Measurements from ENCODE around the gene POLD4. TPM values are rescaled to one million over a fixed set of nuclear protein-coding genes. Genes with fewer than 3 reads are reported as not detected.

Gene POLD4
- total RNA-seq, 1 donor, result 59.4 TPM

- Histone ChIP-seq H2AFZ (ENCODE audit: low read length) (no peak overlapping the region), H3K79me2 (ENCODE audit: insufficient read depth, low read length) (peaks cover 40% of the 10 kb centered on the region), H3K36me3 (ENCODE audit: insufficient read depth, low read length) (no peaks in the 10 kb centered on the region), H3K4me3 (ENCODE audit: insufficient read depth, low read length) (peak overlapping the region; percentile 85), H4K20me1 (ENCODE audit: insufficient read depth, low read length) (peaks cover 29% of the 10 kb centered on the region), H3K9me3 (ENCODE audit: low read depth, low read length) (no peaks in the 10 kb centered on the region), H3K27ac (ENCODE audit: low read depth, low read length) (peak overlapping the region; percentile 98), H3K4me2 (ENCODE audit: insufficient read depth, low read length) (peak overlapping the region; percentile 84), H3K4me1 (ENCODE audit: insufficient read depth, low read length) (peaks cover 55% of the 10 kb centered on the region), H3K27me3 (ENCODE audit: insufficient read depth, low read length) (no peaks in the 10 kb centered on the region)
- TF ChIP-seq, protein P1, sequence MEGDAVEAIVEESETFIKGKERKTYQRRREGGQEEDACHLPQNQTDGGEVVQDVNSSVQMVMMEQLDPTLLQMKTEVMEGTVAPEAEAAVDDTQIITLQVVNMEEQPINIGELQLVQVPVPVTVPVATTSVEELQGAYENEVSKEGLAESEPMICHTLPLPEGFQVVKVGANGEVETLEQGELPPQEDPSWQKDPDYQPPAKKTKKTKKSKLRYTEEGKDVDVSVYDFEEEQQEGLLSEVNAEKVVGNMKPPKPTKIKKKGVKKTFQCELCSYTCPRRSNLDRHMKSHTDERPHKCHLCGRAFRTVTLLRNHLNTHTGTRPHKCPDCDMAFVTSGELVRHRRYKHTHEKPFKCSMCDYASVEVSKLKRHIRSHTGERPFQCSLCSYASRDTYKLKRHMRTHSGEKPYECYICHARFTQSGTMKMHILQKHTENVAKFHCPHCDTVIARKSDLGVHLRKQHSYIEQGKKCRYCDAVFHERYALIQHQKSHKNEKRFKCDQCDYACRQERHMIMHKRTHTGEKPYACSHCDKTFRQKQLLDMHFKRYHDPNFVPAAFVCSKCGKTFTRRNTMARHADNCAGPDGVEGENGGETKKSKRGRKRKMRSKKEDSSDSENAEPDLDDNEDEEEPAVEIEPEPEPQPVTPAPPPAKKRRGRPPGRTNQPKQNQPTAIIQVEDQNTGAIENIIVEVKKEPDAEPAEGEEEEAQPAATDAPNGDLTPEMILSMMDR (IDR thresholded peaks at IDR 0.05; ENCODE audit: extremely low read depth, low read depth, low read length), result peak; percentile 35
- DNase-seq (ENCODE audit: insufficient read length, low spot score, missing footprints), result peak; percentile 99
Observed at GRCh38 chr11:67373648-67374570, 20.6 kb upstream of the POLD4 start.

GRCh38 chr11:67372993-67373647 lies 19.8 kb upstream of the POLD4 start, which contains the start of gene CLCF1:
Gene CLCF1 (minus strand): TSS chr11:67373598. CDS start chr11:67373539, 59 bp downstream.
- Histone ChIP-seq H3K9me3 (ENCODE audit: low read depth, low read length) (no peaks in the 10 kb centered on the region), H2AFZ (ENCODE audit: low read length) (no peak within 1 kb of the TSS), H3K27me3 (ENCODE audit: insufficient read depth, low read length) (no peaks in the 10 kb centered on the region), H3K4me2 (ENCODE audit: insufficient read depth, low read length) (peak within 1 kb of the TSS; percentile 84), H3K27ac (ENCODE audit: low read depth, low read length) (peak within 1 kb of the TSS; percentile 98), H3K4me3 (ENCODE audit: insufficient read depth, low read length) (peak within 1 kb of the TSS; percentile 85), H3K36me3 (ENCODE audit: insufficient read depth, low read length) (no peaks in the 10 kb centered on the region), H4K20me1 (ENCODE audit: insufficient read depth, low read length) (peaks cover 35% of the 10 kb centered on the region), H3K79me2 (ENCODE audit: insufficient read depth, low read length) (peaks cover 48% of the 10 kb centered on the region), H3K4me1 (ENCODE audit: insufficient read depth, low read length) (peaks cover 60% of the 10 kb centered on the region)
- peak; percentile 97 for DNase-seq (ENCODE audit: insufficient read length, low spot score, missing footprints)
- TF ChIP-seq, protein P1 (IDR thresholded peaks at IDR 0.05; ENCODE audit: extremely low read depth, low read depth, low read length), result no peak

- Histone ChIP-seq H3K9me3 (ENCODE audit: low read depth, low read length) (no peaks in the 10 kb centered on the region), H3K36me3 (ENCODE audit: insufficient read depth, low read length) (no peaks in the 10 kb centered on the region), H3K79me2 (ENCODE audit: insufficient read depth, low read length) (peaks cover 54% of the 10 kb centered on the region), H3K4me1 (ENCODE audit: insufficient read depth, low read length) (peaks cover 67% of the 10 kb centered on the region), H3K4me2 (ENCODE audit: insufficient read depth, low read length) (peak overlapping the region; percentile 88), H3K27me3 (ENCODE audit: insufficient read depth, low read length) (no peaks in the 10 kb centered on the region), H3K27ac (ENCODE audit: low read depth, low read length) (peak overlapping the region; percentile 98), H4K20me1 (ENCODE audit: insufficient read depth, low read length) (peaks cover 40% of the 10 kb centered on the region), H2AFZ (ENCODE audit: low read length) (no peak overlapping the region), H3K4me3 (ENCODE audit: insufficient read depth, low read length) (peak overlapping the region; percentile 85)
- peak; percentile 81 for DNase-seq (ENCODE audit: insufficient read length, low spot score, missing footprints)
- TF ChIP-seq, protein P1 (IDR thresholded peaks at IDR 0.05; ENCODE audit: extremely low read depth, low read depth, low read length), result no peak
Observed at GRCh38 chr11:67372321-67372992, 19.1 kb upstream of the POLD4 start.
